ENCODE results near the gene PDE4B. TPM values are rescaled to one million over a fixed set of nuclear protein-coding genes. Genes with fewer than 3 reads are reported as not detected.

The PDE4B gene
- total and polyA plus RNA-seq, 2 of the 13 experiments (the other 11 are each of a cell fraction or from before 2014, with no cell fraction given) = not detected

DNA sequence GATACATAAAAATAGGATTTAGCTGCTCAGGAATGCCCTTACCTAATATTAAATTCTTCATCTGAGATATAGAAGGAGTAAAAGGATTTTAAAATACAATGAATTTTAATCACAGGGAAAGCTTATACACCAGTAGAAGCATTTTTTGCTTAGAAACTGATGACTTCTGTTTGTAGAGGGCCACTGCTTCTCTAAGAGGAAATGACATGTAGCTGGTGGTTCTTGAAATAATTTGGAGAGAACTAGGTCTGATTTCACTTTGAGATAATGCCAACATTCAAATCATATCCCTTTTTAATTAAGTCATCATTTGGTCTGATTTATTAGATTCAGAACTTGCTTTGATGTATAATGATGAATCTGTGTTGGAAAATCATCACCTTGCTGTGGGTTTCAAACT, 574.7 kb downstream of the PDE4B start:
- no peak for ATAC-seq

More for the DNA sequence above, 574.7 kb downstream of the PDE4B start:
- in situ Hi-C loops (cut with HindIII; ENCODE audit: extremely low pct_ligation_motif_present, low pct_unique_long_range_greater_than_20kb) = no loop called here
- Histone ChIP-seq H4K20me1 (ENCODE audit: insufficient read depth, low read length) (no peaks in the 10 kb centered on the region), H3K9ac (ENCODE audit: insufficient read depth, low read depth, low read length) (no peak overlapping the region), H3K27me3 (ENCODE audit: control insufficient read depth in 1 of 2, insufficient read depth in 2 of 2, low read length in 2 of 2) (peaks cover 0 to 1% of the 10 kb centered on the region in 2 experiments; a peak in 1 of 5 replicates), H3K79me2 (ENCODE audit: insufficient read depth, low read length) (no peaks in the 10 kb centered on the region), H3K9me3 (ENCODE audit: low read length) (no peaks in the 10 kb centered on the region), H3K27ac (ENCODE audit: extremely low read length, insufficient read depth, low read length) (no peak overlapping the region), H3K4me1 (ENCODE audit: insufficient read depth, low read length) (no peaks in the 10 kb centered on the region), H2AFZ (ENCODE audit: low read length) (no peak overlapping the region), H3K4me3 (replicated peaks in 1 of 3; ENCODE audit: insufficient read depth in 1 of 3, low read depth in 2 of 3, low read length in 3 of 3) (no peak overlapping the region), H3K4me2 (ENCODE audit: low read depth, low read length) (no peak overlapping the region), H3K36me3 (replicated peaks in 1 of 2; ENCODE audit: control insufficient read depth in 1 of 2, insufficient read depth in 2 of 2, low read length in 2 of 2) (no peaks in the 10 kb centered on the region)
- intact Hi-C loops (cut with micrococcal nuclease; ENCODE audit: unreplicated experiment) = no loop called here
- ChIA-PET POLR2A (no interaction called here), CTCF (ENCODE audit: low intra/inter-chr PET ratio, low total read pairs) (no interaction called here)
- no peak for FAIRE-seq
- TF ChIP-seq ONECUT2 (CRISPR knock-in tag; IDR thresholded peaks at IDR 0.05) = no peak
- no peak for TF ChIP-seq PRMT3 (CRISPR knock-in tag; IDR thresholded peaks at IDR 0.05; ENCODE audit: borderline replicate concordance, low read depth)
- TF ChIP-seq SP140L (CRISPR knock-in tag; IDR thresholded peaks at IDR 0.05; ENCODE audit: borderline replicate concordance) = no peak
- no peak for TF ChIP-seq ERF (CRISPR knock-in tag; IDR thresholded peaks at IDR 0.05)
- TF ChIP-seq BATF2 (CRISPR knock-in tag; IDR thresholded peaks at IDR 0.05) = no peak
- TF ChIP-seq CBX2 (IDR thresholded peaks at IDR 0.05; ENCODE audit: low read depth, low read length) = no peak
- TF ChIP-seq CBX2 (CRISPR knock-in tag; IDR thresholded peaks at IDR 0.05; ENCODE audit: low read depth) = no peak
- TF ChIP-seq ZNF597 (CRISPR knock-in tag; IDR thresholded peaks at IDR 0.05) = no peak
- no peak for TF ChIP-seq ZBTB7B (CRISPR knock-in tag; IDR thresholded peaks at IDR 0.05)
- no peak for TF ChIP-seq ZNF263 (CRISPR knock-in tag; IDR thresholded peaks at IDR 0.05)
- no peak for TF ChIP-seq HNF1B (CRISPR knock-in tag; IDR thresholded peaks at IDR 0.05)
- no peak for TF ChIP-seq MYC (CRISPR knock-in tag; IDR thresholded peaks at IDR 0.05; ENCODE audit: borderline replicate concordance)
- TF ChIP-seq ZNF761 (CRISPR knock-in tag; conservative IDR thresholded peaks at IDR 0.05) = no peak
- TF ChIP-seq AHDC1 (CRISPR knock-in tag; IDR thresholded peaks at IDR 0.05; ENCODE audit: borderline replicate concordance) = no peak
- no peak for TF ChIP-seq ZNF367 (CRISPR knock-in tag; IDR thresholded peaks at IDR 0.05; ENCODE audit: borderline replicate concordance)
- TF ChIP-seq NR2F6 (IDR thresholded peaks at IDR 0.05) = no peak
- no peak for TF ChIP-seq NR2F6 (CRISPR knock-in tag; IDR thresholded peaks at IDR 0.05)
- no peak for DNase-seq (ENCODE audit: low spot score)
- BruUV-seq (replicated peaks) = no TSS peak

Data from HepG2 (cell line).